Skeletal muscle cell (primary cell): ENCODE measurements around the gene KIT.

ENCODE experiments used
- DNase-seq: peaks from one replicate; pipeline ENCODE4 v3.0.0-alpha.2; 2010; ENCODE audit warnings: low read depth
- H3K4me3 ChIP-seq: 2 replicates; pipeline ENCODE4 v1.5.1; 2011; ENCODE audit warnings: low read depth, mild to moderate bottlenecking, control low read depth, low read length, moderate library complexity

Gene KIT

DNA sequence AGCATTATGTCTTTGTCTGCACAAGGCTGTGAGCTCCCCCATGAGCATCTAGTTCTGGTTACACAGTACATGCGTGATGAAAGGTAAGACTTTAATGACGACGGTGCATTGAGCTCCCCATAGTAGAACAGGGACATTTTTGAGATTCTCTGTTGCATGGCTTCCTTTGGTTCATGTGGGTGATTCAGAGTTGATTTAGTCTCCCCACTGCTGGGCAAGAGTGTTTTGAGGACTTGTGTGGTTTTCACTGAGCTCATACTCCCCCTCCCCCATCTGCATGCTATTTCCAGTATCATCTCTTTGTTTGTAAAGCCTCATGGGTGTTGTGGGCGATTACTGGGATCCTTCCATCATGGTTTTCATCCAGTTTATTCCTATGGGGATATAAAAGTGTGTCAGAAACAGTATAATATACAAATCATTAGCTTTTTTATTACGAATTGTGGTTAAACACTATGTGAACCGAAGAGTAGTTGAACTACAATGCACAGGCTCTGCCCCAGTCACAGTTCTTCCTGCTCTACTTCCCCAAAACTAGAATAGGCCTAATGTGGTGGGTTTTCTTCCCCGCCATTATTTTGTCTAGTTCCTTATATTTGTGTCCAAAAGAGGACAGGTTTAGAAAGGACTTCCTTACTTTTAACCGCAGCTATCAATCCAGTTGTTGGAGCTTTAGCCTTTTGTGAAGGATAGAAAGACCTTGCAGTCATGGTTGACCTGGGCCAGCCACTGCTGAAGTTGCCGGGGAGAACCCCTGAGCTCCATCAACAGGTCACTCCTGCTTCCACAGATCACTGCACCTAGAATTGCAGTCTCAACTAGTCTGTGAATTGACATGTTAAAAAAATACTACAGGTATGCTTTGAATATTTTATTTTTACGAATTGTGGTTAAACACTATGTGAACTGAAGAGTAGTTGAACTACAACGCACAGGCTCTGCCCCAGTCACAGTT lies 30.4 kb downstream of the KIT start:
- peak; percentile 16 for DNase-seq
- H3K4me3 ChIP-seq = no peak overlapping the region

DNA sequence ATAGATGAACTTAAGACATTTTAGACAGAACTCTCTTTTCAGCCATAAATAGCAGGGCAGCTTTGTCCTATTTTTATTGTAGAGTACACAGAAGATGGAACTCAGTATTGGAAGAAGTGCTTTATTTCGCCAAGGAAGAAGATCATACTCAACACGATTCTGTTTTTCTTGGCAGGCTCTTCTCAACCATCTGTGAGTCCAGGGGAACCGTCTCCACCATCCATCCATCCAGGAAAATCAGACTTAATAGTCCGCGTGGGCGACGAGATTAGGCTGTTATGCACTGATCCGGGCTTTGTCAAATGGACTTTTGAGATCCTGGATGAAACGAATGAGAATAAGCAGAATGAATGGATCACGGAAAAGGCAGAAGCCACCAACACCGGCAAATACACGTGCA lies 37.6 kb downstream of the KIT start:
- no peak for DNase-seq
- no peak overlapping the region for H3K4me3 ChIP-seq

DNA sequence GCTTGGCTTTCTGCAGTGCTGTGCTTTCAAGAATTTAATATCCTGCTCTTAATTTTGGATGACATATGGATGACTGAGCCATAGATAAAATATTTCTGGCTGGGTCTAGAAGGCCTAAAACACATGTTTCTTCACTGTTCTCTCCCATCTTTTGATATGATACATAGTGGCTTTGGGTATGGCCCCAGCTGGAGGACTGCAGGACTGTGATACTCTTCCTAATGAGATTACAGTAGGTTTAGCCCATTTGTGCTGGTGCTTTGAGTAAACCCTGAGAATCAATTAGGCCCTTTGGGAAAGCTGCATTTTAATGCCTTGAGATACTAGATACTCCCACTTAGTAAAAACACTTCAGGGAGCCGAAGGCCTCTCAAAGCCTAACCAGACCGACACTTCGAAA lies 38.0 kb downstream of the KIT start:
- DNase-seq = no peak
- no peak overlapping the region for H3K4me3 ChIP-seq

DNA sequence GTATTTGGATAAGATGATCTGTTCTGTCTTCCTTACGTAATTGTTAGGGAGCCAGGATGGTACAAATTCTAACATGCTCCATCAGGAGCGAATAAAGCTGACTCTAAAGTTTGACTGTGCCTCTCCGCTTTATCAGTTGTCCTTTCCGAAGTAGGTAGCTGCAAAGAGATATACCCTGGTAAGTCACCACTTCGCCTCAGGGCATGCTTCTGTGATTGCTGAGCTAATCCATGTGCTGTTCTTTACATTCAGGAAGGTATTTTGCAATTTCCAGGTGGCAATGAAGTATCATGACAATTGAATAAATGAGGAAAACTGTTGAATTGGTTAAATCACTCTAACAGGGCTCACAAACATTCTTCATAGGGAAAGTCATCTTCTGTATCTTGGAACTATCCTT lies 38.9 kb downstream of the KIT start:
- DNase-seq = no peak
- H3K4me3 ChIP-seq = no peak overlapping the region

DNA sequence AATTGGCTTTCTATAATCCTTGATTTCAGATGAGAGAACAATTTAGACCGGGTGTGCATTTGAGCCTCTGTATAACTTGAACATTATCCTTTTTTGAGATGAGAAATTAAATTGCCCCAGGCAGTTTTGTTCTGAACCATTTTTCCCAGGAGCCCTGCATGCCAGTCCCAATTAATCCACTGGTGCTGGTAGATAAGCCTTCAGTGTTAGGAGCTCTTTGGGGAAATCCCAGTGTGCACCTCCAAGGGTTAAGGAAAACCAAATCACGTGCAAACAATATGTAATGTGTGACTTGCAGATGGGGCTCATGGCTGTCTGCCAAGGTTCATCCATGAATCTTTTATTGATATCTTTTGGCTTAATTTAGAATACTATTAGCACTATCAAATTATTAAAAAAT lies 43.2 kb downstream of the KIT start:
- no peak for DNase-seq
- no peak overlapping the region for H3K4me3 ChIP-seq

DNA sequence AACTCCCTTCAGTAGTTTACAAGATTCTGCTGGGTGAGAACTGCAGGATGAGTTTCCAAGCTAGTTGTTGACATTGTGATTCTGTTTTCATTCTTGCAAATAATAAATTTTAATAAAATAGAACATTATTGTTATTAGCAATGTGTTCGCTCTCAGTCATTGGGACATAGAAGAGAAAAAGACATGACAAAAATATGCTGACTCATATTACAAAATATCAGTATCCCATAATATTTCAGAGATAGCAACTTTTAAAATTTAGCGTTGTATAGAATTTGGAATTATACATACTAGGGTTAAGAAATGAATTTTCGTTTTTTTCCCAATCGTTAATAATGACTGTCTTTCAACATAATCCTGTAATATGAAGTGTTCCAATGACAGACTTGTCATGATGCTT lies 45.4 kb downstream of the KIT start:
- no peak for DNase-seq
- no peak overlapping the region for H3K4me3 ChIP-seq

DNA sequence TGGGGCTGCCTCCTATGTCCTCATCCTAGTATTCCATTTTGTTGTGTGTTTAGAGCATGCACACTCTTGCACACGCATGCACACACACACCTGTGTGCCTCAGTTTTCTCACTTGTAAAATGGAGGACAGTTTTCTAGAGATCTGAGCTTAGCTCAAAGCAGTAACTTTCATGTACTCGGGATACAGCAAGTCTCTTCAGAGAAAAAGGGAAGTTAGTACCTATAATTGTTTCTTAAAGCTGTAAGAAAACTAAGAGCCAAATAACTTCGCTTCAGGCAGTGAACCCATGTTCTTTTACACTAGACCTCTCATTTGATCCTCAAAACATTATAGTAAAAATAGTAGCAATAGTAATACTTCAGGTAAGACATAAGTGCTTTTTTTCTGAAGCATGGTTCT lies 49.6 kb downstream of the KIT start:
- no peak overlapping the region for H3K4me3 ChIP-seq

DNA sequence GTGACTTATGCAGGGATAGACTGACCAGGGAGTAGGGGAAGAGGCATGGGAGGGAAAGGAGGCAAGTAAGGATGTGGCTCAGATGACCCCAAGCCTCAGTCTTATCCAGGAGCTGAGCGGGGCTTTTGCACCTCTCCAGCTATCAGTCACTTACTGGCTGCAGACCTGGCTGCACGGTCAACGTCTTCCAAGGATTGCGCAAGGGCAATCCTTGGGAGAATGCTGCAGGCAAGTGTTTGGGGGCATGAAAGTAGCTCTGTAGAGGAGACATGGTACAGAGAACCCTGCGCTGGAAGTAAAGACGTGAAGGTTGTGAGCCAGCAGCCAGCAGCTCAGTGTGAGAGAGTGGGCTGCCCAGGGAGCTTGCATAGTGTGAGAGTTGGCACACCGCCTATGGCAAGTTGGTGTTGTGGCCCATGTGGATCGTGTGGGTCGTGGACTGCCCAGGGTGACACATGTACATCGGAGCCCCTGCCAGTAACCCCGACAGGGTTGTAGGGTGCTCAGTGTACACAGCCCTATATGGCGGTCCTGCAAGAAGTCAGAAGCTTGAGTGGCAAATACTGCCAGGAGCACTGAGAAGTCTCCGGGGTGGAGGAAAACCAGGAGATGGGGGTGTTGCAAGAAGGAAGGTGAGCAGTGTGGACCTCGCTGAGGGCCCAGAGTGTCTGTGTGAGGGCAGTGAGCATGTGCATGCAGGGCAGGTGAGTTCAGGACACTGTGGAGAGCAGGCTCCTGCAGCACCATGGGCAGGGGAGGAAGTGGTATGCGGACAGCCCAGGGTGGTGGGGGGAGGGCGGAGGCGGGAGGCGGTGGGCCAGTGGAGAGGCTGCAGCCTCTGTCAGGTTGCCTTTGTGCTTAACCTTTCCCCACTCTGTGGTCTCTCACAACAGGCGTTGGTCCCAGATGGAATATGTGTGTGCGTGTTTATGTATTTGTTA lies 50.9 kb downstream of the KIT start:
- no peak overlapping the region for H3K4me3 ChIP-seq
- DNase-seq = no peak

More for the DNA sequence above, 49.6 kb downstream of the KIT start:
- no peak for DNase-seq

DNA sequence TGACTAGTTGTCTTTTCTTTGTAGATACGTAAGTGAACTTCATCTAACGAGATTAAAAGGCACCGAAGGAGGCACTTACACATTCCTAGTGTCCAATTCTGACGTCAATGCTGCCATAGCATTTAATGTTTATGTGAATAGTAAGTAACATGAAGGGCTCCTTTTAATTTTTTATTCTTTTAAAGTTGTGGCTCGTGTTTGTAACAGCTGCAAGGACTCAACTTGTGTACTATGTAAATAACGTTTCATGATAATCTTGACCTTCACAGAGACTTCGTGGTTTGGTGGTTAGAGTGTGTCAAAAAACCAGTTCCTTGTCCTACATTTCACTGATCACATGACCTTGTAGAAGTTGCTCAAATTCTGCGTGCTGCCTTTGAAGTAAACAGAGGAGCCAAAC lies 51.6 kb downstream of the KIT start:
- DNase-seq = no peak
- H3K4me3 ChIP-seq = no peak overlapping the region

DNA sequence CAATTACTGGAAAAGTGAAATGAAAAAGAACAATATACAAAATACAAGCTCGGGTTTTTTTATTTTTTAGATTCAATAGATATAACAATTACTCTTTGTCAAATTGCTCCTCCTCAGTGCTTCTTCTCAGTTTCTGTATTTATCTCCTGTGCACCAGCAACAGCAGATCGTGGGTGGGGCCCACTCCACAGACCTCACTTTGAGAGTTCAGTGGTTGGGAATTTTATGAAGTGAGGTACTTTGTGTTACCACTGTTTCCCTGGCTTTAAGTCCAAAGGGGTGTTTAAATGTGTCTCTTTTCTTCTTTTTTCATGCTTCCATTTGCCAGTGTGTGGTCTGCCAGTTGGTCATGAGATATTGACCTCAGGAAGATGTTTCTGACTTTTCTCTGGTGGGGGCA lies 54.4 kb downstream of the KIT start:
- DNase-seq = no peak
- H3K4me3 ChIP-seq = no peak overlapping the region

DNA sequence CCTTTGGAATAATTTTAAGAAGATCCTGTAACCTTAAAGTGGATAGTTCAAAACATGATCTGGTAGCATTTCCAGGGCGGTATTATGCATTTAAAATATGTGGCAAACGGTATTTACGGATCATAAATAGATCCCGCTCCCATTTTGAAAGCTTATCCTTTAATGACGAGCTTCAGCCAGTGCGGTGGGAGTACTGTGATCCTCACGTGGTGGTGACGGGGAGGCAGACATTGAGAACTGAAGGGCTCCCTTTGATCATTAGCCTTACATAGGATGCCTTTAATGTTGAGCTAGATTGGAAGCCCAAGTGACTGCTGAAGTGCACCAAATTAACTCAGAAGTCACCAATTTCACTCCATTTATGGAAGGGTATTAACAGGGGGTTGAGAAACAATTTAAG lies 56.9 kb downstream of the KIT start:
- no peak overlapping the region for H3K4me3 ChIP-seq

DNA sequence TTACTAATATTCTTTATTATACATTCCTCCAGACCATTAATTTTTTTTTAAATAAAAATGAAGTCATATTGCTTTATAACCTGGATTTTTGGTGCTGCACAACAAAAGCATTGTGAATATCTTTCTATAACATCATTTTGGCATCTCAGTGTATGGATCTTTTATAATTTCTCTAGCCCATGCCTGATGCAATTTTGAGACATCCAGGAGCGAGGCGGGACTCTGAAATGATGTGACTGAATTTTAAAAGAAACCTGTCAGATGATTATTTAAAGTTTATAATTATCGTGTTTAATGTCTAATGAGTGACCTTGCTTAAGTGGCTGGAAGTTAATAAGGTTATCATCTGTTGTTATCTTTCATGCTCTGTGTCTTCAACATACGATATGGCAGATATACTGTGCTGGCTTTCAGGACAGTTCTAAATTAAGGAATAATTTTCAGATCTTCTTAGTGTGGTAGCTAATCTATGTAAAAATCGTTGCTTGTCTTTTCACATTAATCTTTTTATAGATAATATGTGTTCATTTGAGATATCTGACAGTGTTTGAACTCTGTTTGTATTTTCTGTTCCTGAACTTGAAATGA lies 58.8 kb downstream of the KIT start:
- no peak for DNase-seq
- no peak overlapping the region for H3K4me3 ChIP-seq

More for the DNA sequence above, 56.9 kb downstream of the KIT start:
- DNase-seq = no peak

DNA sequence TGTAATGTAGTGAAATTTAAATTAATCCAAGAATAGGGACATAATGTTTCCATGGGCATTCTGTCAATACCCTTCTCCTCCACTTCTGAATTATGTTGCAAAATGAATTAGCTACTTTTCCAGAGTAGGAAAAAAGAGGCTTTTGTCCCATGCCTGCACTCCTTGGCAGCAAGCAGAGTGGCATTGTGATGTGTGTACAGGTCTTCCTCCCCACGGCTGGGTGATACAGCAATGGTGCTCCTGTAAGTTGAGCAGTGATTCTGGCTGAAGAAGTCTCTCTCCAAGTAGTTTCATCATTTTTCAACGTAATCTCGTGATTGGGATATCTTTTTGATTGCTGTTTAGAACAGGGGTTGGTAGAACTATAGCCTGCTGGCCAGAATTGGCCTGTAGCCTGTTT lies 59.9 kb downstream of the KIT start:
- no peak overlapping the region for H3K4me3 ChIP-seq
- no peak for DNase-seq

DNA sequence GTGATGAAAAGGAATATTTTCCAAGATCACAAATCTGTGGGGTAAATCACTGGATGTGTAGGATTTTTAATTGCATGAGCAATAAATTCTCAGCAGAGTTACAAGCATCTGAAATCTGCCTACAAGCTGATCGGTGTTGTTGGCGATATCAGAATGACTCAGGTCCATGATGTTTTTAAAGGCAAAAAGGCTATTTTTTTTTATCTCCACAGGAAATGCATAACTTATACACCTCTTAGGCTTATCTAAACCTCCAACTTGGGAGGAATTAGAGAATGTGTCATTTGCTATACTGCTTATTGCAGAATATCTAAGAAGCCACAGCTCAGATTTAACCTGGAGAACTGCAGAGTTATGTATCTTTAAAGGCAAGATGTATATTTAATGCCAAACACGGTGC lies 61.6 kb downstream of the KIT start:
- no peak overlapping the region for H3K4me3 ChIP-seq
- no peak for DNase-seq

DNA sequence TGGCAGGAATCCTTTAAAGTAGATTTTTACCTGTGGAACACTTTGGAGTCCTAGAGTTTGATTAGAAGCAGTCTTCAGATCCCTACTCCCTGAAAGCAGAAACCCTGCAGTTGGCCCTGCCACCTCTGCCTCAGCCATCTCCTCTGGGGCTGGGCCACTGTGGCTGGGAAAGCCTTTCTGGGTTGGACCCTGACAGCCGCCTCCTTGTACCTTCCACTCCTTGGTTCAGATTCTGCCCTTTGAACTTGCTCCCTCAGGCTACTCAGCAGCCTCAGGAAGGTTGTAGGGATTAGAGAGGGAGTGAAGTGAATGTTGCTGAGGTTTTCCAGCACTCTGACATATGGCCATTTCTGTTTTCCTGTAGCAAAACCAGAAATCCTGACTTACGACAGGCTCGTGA lies 65.5 kb downstream of the KIT start:
- DNase-seq = no peak
- no peak overlapping the region for H3K4me3 ChIP-seq

DNA sequence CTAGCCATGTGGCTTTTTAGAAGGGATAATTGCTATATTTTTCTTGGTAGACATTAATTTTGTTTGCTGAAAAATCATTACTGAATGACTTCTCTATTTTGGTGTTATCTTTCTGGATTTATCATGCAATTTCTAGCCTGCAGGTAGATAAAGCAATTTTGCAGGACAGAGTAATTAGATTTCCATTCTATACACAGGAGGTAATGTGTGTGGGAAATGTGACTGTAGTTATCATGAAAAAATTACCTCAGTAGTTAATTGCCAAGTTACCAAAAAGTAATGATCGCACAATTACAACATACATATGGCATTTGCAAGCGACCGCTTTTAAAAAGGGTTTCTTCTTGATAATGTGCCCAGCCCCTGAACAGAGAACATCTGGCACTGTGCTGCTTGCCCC lies 66.1 kb downstream of the KIT start:
- no peak for DNase-seq
- no peak overlapping the region for H3K4me3 ChIP-seq

DNA sequence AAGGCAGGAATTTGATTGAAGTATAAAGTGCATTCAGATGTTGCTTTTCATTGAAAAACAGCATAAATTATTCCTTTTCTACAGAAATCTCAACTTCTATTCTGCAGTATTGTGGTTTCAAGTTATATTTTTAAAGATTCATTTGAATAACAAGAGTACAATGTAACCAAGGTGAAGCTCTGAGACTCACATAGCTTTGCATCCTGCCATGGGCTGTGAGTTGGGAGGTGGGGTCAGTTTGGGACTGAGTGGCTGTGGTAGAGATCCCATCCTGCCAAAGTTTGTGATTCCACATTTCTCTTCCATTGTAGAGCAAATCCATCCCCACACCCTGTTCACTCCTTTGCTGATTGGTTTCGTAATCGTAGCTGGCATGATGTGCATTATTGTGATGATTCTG lies 69.2 kb downstream of the KIT start:
- no peak overlapping the region for H3K4me3 ChIP-seq
- DNase-seq = no peak

DNA sequence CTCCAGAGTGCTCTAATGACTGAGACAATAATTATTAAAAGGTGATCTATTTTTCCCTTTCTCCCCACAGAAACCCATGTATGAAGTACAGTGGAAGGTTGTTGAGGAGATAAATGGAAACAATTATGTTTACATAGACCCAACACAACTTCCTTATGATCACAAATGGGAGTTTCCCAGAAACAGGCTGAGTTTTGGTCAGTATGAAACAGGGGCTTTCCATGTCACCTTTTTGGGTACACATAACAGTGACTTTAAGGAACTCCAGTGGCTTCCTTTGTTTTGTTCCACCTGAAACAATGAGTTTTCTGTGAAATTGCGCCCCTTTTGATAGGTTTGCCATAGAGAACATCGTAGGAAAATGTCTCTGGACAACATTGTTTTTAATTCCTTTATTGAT lies 69.6 kb downstream of the KIT start:
- no peak overlapping the region for H3K4me3 ChIP-seq
- no peak for DNase-seq

DNA sequence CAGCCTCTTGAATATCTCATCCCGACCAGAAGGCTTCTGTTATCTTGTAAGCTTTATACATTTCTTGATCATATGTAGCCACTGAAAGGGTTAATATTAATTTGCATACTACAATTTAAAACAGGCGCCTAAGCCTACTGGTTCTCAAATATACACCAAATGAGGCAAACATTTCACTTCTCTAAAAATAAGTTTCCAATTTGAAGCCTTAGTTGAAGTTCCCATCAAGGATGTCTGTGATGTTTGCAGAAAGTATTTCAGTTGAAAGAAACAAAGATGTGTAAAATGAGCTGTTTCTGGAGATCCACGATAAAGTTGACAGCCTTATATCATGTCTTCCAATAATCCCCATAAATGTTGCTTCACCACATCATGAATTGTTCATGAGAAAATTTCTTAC lies 70.6 kb downstream of the KIT start:
- DNase-seq = no peak
- no peak overlapping the region for H3K4me3 ChIP-seq

DNA sequence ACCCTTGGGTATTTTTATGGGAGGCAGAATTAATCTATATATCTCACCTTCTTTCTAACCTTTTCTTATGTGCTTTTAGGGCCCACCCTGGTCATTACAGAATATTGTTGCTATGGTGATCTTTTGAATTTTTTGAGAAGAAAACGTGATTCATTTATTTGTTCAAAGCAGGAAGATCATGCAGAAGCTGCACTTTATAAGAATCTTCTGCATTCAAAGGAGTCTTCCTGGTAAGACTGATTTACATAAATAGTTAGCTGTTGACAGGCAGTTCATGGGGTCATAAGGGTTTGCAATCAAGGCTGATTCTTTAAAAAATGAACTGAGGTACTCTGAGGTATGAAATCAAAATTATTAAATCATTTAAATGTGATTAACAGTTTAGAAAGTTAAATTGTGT lies 71.5 kb downstream of the KIT start:
- H3K4me3 ChIP-seq = no peak overlapping the region
- no peak for DNase-seq
